Trophoblast cell (in vitro differentiated cells and primary cell): ENCODE results near the gene B4GALNT4.

Source experiments
- DNase-seq, 2 donors: peaks; one replicate each; pipeline ENCODE4 v3.0.0-alpha.2; 2016
- H2AFZ ChIP-seq: 2 replicates; pipeline ENCODE4 v1.6.1; 2013; ENCODE audit warnings: low read length, moderate library complexity, mild to moderate bottlenecking; ENCODE audit not compliant: insufficient read depth, poor library complexity
- H2AK5ac ChIP-seq: 2 replicates; pipeline ENCODE4 v1.6.1; 2013; ENCODE audit warnings: mild to moderate bottlenecking, low read length
- H2BK120ac ChIP-seq: 2 replicates; pipeline ENCODE4 v1.6.1; 2013; ENCODE audit warnings: low read length, mild to moderate bottlenecking, moderate library complexity; ENCODE audit not compliant: insufficient read depth, poor library complexity
- H2BK12ac ChIP-seq: 2 replicates; pipeline ENCODE4 v1.6.1; 2013; ENCODE audit warnings: mild to moderate bottlenecking, low read length, moderate library complexity
- H2BK5ac ChIP-seq: 2 replicates; pipeline ENCODE4 v1.6.1; 2013; ENCODE audit warnings: low read length, low read depth, moderate library complexity, mild to moderate bottlenecking; ENCODE audit not compliant: poor library complexity
- H3K14ac ChIP-seq: 2 replicates; pipeline ENCODE4 v1.6.1; 2013; ENCODE audit warnings: mild to moderate bottlenecking, low read length
- H3K18ac ChIP-seq: 2 replicates; pipeline ENCODE4 v1.6.1; 2013; ENCODE audit warnings: mild to moderate bottlenecking, low read length
- H3K23ac ChIP-seq: 2 replicates; pipeline ENCODE4 v1.6.1; 2013; ENCODE audit warnings: low read length
- H3K27ac ChIP-seq: 2 replicates; pipeline ENCODE4 v1.5.1; 2013; ENCODE audit warnings: low read depth, mild to moderate bottlenecking, inconsistent platforms, low read length, moderate library complexity
- H3K27me3 ChIP-seq: 2 replicates; pipeline ENCODE4 v1.6.1; 2013; ENCODE audit warnings: inconsistent platforms, mild to moderate bottlenecking, low read length, moderate library complexity; ENCODE audit not compliant: insufficient read depth
- H3K36me3 ChIP-seq, 2 experiments: 1 replicate in 1 of 2; 2 replicates in 1 of 2; pipeline ENCODE4 v1.6.1; 2013; ENCODE audit warnings: low read length in 2 of 2, mild to moderate bottlenecking in 2 of 2, moderate library complexity in 1 of 2; ENCODE audit not compliant: insufficient read depth in 2 of 2, control insufficient read depth in 1 of 2
- H3K4ac ChIP-seq: 2 replicates; pipeline ENCODE4 v1.6.1; 2013; ENCODE audit warnings: low read depth, mild to moderate bottlenecking, low read length, moderate library complexity
- H3K4me1 ChIP-seq, 2 experiments: 1 replicate in 1 of 2; 2 replicates in 1 of 2; pipeline ENCODE4 v1.6.1; 2013; ENCODE audit warnings: low read length in 2 of 2, mild to moderate bottlenecking in 2 of 2, moderate library complexity in 1 of 2; ENCODE audit not compliant: insufficient read depth in 2 of 2, control insufficient read depth in 1 of 2
- H3K4me2 ChIP-seq: 2 replicates; pipeline ENCODE4 v1.6.1; 2013; ENCODE audit warnings: inconsistent platforms, mild to moderate bottlenecking, low read length, moderate library complexity
- H3K4me3 ChIP-seq: 2 replicates; pipeline ENCODE4 v1.5.1; 2013; ENCODE audit warnings: mild to moderate bottlenecking, low read depth, low read length, inconsistent platforms
- H3K79me1 ChIP-seq: one replicate; pipeline ENCODE4 v1.6.1; 2013; ENCODE audit warnings: low read length
- H3K79me2 ChIP-seq: 2 replicates; pipeline ENCODE4 v1.6.1; 2013; ENCODE audit warnings: low read length, mild to moderate bottlenecking; ENCODE audit not compliant: control insufficient read depth, insufficient read depth, poor library complexity
- H3K9ac ChIP-seq: 2 replicates; pipeline ENCODE4 v1.6.1; 2013; ENCODE audit warnings: mild to moderate bottlenecking, low read length
- H3K9me3 ChIP-seq: 2 replicates; pipeline ENCODE4 v1.6.1; 2013; ENCODE audit warnings: low read depth, mild to moderate bottlenecking, control low read depth, inconsistent platforms, low read length; ENCODE audit not compliant: insufficient read depth
- H4K12ac ChIP-seq: 2 replicates; pipeline ENCODE4 v1.6.1; 2013; ENCODE audit warnings: low read depth, mild to moderate bottlenecking, low read length, moderate library complexity
- H4K8ac ChIP-seq: 2 replicates; pipeline ENCODE4 v1.6.1; 2013; ENCODE audit warnings: low read depth, mild to moderate bottlenecking, low read length, moderate library complexity
- H4K91ac ChIP-seq: one replicate; pipeline ENCODE4 v1.6.1; 2013; ENCODE audit warnings: low read depth, mild to moderate bottlenecking, low read length, moderate library complexity
- WGBS: extraction: QIAGEN DNeasy Blood & Tissue Kit; methylation state at CpG from one replicate; pipeline ENCODE4 v1.1.7; 2013; ENCODE audit warnings: missing lambda C conversion rate; ENCODE audit not compliant: insufficient read length, insufficient coverage; ENCODE audit errors: extremely low coverage; 5-methylcytosine and 5-hydroxymethylcytosine counted together

B4GALNT4 gene

DNA sequence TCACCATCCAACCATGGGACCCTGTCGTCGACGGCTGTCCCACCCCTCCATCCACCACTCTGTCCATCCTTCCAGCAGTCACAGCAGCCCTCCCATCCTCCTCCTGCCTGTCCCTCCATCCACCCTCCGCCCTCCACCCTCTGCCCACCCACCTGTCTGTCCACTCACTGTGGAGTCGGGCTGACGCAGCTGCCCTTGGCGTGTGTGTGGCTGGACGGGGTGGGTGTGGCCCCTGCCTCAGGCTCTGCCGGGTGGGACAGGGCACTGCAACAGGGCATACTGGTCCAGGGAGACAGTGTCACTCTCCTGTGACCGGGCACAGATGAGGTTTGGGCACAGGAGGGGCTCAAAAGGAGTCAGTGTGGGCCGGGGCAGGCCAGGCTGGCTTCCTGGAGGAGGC lies 26.6 kb downstream of the B4GALNT4 start:
- Histone ChIP-seq H3K9me3 (peaks cover 19% of the 10 kb centered on the region), H3K4ac (peak overlapping the region; percentile 91), H2BK12ac (no peak overlapping the region), H3K4me2 (no peak overlapping the region), H4K91ac (no peak overlapping the region), H3K4me3 (no peak overlapping the region), H3K9ac (no peak overlapping the region), H3K14ac (no peak overlapping the region), H3K79me2 (peaks cover 20% of the 10 kb centered on the region), H3K27ac (no peak overlapping the region), H3K23ac (no peak overlapping the region), H4K8ac (no peak overlapping the region), H2AK5ac (peak overlapping the region; percentile 63), H3K27me3 (no peaks in the 10 kb centered on the region), H4K12ac (no peak overlapping the region), H2BK5ac (no peak overlapping the region), H2BK120ac (no peak overlapping the region), H3K36me3 (peaks cover 34 to 37% of the 10 kb centered on the region in 2 experiments), H3K18ac (peak overlapping the region; percentile 76), H2AFZ (no peak overlapping the region), H3K79me1 (peaks cover 32% of the 10 kb centered on the region), H3K4me1 (peaks cover 29 to 38% of the 10 kb centered on the region in 2 experiments)
- WGBS = no CpG with 5 or more reads among the region's 11 CpGs
- peak in 1 of 2 donors; percentile 38 for DNase-seq

DNA sequence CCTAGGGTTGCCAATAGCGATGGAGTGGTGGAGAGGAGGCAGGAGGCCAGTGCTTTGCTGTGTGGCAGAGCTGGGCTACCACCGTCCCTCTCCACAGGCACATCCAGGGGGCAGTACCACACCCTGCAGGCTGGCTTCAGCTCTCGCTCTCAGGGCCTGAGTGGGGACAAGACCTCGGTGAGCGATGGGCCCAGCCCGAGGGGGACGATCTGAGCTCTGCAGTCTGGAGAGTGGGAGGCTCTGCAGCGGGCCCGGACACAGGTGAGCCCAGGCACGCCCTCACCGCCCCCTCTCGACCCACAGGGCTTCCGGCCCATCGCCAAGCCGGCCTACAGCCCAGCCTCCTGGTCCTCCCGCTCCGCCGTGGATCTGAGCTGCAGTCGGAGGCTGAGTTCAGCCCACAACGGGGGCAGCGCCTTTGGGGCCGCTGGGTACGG lies 27.2 kb downstream of the B4GALNT4 start:
- Histone ChIP-seq H3K4ac (no peak overlapping the region), H2AK5ac (no peak overlapping the region), H4K8ac (no peak overlapping the region), H3K79me1 (peaks cover 32% of the 10 kb centered on the region), H3K36me3 (peaks cover 34 to 37% of the 10 kb centered on the region in 2 experiments), H3K14ac (no peak overlapping the region), H3K4me1 (peaks cover 29 to 36% of the 10 kb centered on the region in 2 experiments), H3K23ac (no peak overlapping the region), H3K27ac (no peak overlapping the region), H2AFZ (no peak overlapping the region), H2BK12ac (no peak overlapping the region), H4K91ac (no peak overlapping the region), H3K9ac (no peak overlapping the region), H3K18ac (no peak overlapping the region), H3K4me2 (no peak overlapping the region), H3K79me2 (peaks cover 20% of the 10 kb centered on the region), H2BK120ac (no peak overlapping the region), H3K9me3 (peaks cover 19% of the 10 kb centered on the region), H3K27me3 (no peaks in the 10 kb centered on the region), H2BK5ac (no peak overlapping the region), H4K12ac (no peak overlapping the region), H3K4me3 (no peak overlapping the region)
- peak in 1 of 2 donors; percentile 37 for DNase-seq
- no CpG with 5 or more reads among the region's 23 CpGs for WGBS

DNA sequence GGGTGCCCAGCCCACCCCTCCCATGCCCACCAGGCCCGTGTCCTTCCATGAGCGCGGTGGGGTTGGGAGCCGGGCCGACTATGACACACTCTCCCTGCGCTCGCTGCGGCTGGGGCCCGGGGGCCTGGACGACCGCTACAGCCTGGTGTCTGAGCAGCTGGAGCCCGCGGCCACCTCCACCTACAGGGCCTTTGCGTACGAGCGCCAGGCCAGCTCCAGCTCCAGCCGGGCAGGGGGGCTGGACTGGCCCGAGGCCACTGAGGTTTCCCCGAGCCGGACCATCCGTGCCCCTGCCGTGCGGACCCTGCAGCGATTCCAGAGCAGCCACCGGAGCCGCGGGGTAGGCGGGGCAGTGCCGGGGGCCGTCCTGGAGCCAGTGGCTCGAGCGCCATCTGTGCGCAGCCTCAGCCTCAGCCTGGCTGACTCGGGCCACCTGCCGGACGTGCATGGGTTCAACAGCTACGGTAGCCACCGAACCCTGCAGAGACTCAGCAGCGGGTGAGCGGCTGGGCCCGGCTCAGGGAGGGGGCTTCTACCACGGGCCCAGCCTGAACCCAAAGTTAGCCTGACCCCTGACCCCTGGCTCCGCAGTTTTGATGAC lies 27.7 kb downstream of the B4GALNT4 start:
- Histone ChIP-seq H2BK12ac (no peak overlapping the region), H3K27ac (no peak overlapping the region), H4K12ac (no peak overlapping the region), H3K18ac (no peak overlapping the region), H3K4me1 (peaks cover 26 to 31% of the 10 kb centered on the region in 2 experiments), H3K27me3 (no peaks in the 10 kb centered on the region), H3K4me3 (no peak overlapping the region), H2AK5ac (no peak overlapping the region), H3K9me3 (peaks cover 19% of the 10 kb centered on the region), H3K14ac (no peak overlapping the region), H2BK120ac (no peak overlapping the region), H4K91ac (no peak overlapping the region), H2BK5ac (no peak overlapping the region), H3K23ac (no peak overlapping the region), H3K4me2 (no peak overlapping the region), H3K4ac (no peak overlapping the region), H3K9ac (no peak overlapping the region), H3K79me2 (peaks cover 20% of the 10 kb centered on the region), H4K8ac (no peak overlapping the region), H3K36me3 (peaks cover 34 to 37% of the 10 kb centered on the region in 2 experiments), H2AFZ (no peak overlapping the region), H3K79me1 (peaks cover 29% of the 10 kb centered on the region)
- peak; percentile 65 to 76 for DNase-seq
- no CpG with 5 or more reads among the region's 43 CpGs for WGBS

DNA sequence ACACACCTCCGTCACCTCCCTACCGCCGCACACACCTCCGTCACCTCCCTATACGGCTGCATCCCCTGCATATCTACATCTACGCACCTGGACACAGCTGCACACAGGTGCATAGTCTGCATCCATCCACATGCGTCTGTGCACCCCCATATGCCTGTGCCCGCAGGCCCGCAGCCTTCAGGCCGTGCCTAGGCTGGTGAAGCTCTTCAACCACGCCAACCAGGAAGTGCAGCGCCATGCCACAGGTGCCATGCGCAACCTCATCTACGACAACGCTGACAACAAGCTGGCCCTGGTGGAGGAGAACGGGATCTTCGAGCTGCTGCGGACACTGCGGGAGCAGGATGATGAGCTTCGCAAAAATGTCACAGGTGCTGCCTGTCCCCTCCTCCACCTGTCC lies 29.5 kb downstream of the B4GALNT4 start:
- no peak overlapping the region for H3K4ac ChIP-seq
- no peak overlapping the region for H3K4me2 ChIP-seq
- H3K27me3 ChIP-seq = no peaks in the 10 kb centered on the region
- no peak overlapping the region for H2AK5ac ChIP-seq
- H3K4me1 ChIP-seq = peaks cover 12 to 15% of the 10 kb centered on the region in 2 experiments
- peaks cover 14% of the 10 kb centered on the region for H3K79me2 ChIP-seq
- no peak overlapping the region for H3K14ac ChIP-seq
- H2AFZ ChIP-seq = no peak overlapping the region
- peaks cover 19% of the 10 kb centered on the region for H3K9me3 ChIP-seq
- H3K4me3 ChIP-seq = peak overlapping the region; percentile 0
- H3K9ac ChIP-seq = no peak overlapping the region
- no peak overlapping the region for H4K8ac ChIP-seq
- H2BK120ac ChIP-seq = no peak overlapping the region
- H2BK5ac ChIP-seq = no peak overlapping the region
- H4K91ac ChIP-seq = no peak overlapping the region
- H3K79me1 ChIP-seq = peaks cover 15% of the 10 kb centered on the region
- H4K12ac ChIP-seq = no peak overlapping the region
- peaks cover 44 to 47% of the 10 kb centered on the region in 2 experiments for H3K36me3 ChIP-seq
- no CpG with 5 or more reads among the region's 20 CpGs for WGBS
- H3K27ac ChIP-seq = no peak overlapping the region
- no peak overlapping the region for H2BK12ac ChIP-seq
- peak; percentile 32 to 54 for DNase-seq
- H3K23ac ChIP-seq = no peak overlapping the region
- H3K18ac ChIP-seq = no peak overlapping the region
